Measurements from ENCODE around the gene KANSL3.
"Not testable (repeated sequence)": the region's sequence is repeated elsewhere in the genome, so short reads cannot be mapped to it uniquely, and the experiment has no call there.

KANSL3 gene

GRCh38 chr2:96638144-96639121, at the start of gene KANSL3:
TSS of gene KANSL3 (minus strand) at chr2:96638312. CDS start at chr2:96637135, 1,177 bp downstream.
- DNase-seq: peak; percentile 86

DNA sequence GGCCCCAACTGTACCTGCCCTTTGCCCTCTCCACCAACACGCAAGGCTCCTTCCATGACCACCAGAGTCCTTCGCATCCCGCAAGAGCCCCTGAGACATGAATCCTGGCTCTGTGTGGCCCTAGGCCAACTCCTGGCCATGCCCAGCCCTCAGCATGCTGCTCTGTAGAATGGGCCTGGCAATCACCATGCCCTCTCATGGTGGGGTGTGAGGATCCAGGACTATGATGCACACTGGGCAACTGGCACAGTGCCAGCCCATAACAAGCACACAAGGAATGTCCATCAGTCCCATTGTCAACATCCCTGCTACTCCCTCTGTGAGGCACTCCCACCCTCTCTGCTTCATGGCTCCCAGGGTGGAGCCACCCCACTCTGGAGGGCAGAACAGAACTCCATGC, 49.2 kb upstream of the KANSL3 start:
- no peak for DNase-seq

DNA sequence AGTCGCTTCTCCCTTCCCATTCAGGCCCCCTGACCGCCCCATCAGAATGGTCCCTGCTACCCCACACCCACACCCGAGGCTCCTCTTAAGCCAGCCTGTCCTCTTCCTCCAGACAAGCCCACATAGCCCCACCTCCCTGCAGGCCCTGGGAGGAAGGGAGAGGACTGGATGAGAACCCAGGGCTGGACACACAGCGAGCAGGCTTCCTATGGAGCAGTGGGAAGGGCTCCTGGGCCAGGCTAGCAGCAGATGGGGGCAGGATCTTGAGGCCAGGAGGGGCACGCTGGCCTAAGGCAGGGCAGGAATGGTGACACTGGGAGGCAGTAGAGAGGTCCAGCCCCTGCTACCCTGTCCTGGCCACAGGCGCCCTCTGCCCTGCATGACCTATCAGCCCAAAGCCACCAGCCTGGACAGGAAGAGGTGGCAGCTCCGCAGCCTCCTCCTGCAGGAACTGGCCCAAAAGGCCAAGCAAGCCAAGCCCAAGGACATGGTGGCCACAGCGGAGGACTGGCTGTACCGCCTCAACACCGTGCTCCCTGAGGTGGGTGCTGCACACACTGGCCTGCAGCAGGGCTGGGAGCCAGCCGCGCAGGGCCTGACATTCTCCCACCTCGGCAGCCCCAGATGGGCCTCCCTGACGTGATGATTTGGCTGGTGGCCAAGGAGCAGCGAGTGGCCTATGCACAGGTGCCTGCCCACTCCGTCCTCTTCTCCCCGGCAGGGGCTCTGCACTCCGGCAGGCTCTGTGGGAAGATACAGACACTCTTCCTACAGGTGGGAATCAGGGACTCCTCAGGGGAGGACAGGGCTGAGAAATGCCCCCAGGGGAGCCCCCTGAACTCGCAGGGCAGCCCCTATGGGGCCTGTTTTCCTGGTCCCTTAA, 47.7 kb upstream of the KANSL3 start:
- no peak for DNase-seq

- no peak for DNase-seq
Observed at GRCh38 chr2:96684883-96685576, 46.9 kb upstream of the KANSL3 start.

- no peak for DNase-seq
Observed at GRCh38 chr2:96683972-96684820, 46.1 kb upstream of the KANSL3 start.

DNA sequence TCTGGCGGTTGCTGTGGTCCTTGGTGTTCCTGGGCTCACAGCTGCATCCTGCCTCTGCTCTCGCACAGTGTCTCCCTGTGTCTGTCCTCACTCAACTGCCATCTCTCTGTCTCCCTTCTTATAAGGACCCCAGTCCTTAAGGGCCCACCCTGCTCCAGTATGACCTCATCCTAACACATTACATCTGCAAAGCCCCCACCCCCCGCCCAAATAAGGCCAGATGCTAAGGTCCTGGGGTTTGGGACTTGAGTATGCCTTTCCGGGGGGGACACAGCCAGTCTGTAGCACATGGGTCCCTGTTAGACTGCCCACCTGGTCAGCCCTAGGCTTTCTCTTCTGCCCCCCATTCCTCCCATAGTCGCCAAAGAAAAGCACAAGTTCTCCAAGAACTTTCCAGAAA, 45.2 kb upstream of the KANSL3 start:
- DNase-seq: no peak

GRCh38 chr2:96681540-96681939, 43.4 kb upstream of the KANSL3 start:
- DNase-seq: no peak

GRCh38 chr2:96680561-96681141, 42.5 kb upstream of the KANSL3 start:
- DNase-seq: no peak

- no peak for DNase-seq
Observed at GRCh38 chr2:96679848-96680247, 41.7 kb upstream of the KANSL3 start.

DNA sequence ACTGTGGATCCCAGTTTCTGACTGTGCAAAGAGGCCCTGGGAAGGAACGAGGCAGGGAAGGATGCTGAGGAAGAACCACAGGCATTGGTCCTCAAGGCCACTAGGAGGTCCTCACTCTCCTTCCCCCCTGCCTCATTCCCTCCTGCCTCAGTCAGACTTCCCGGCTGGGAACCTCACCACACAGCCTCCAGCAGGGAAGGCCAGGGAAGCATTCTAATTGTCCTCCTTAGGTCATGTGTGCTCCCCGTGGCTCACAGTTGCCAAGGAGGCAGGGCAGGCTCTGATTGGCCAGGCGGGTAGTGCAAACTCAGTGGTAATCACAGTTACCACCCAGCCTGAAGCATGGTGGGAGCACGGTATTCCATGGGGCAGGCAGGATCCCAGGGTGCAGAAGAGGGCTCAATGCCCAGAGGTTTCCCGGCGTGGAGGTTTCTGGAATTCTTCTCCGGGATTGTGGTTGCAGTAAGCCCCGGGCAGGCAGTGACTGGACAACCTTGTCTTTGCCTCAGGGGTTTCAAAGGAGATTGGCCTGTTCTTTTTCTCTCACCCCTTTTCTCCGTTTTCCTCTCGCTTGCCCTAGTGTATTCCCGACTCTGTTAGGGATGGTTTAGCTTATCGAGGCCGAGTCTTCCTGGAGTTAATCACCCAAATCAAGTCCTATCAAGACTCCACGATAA, 31.6 kb upstream of the KANSL3 start:
- DNase-seq: no peak

GRCh38 chr2:96668771-96669170, 30.7 kb upstream of the KANSL3 start:
- no peak for DNase-seq

- not testable (repeated sequence) for DNase-seq
Observed at GRCh38 chr2:96665717-96666116, 27.6 kb upstream of the KANSL3 start.

GRCh38 chr2:96665083-96665569, 27.0 kb upstream of the KANSL3 start:
- no peak for DNase-seq

DNA sequence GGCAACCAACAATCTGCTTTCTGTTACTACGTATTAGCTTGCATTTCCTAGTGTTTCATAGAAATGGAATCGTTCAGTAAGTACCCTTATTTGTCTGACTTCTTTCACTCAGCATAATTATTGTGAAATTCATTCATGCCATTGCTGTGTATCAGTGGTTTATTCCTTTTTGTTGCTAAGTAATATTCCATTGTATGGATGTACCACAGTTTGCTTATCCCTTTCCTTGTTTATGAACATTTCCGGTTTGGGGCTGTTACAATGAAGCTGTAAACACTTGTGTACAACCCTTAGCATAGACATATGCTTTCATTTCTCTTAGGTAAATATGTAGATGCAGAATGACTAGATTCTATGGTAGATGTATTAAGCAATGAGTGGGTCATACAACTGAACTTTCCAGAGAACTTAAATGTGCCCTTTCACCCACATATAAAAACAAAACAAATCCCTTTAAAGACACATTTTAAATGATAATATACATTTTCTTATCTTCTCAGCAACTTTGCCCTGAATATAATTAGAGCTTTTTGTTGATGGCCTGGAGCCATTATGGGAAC, 26.3 kb upstream of the KANSL3 start:
- no peak for DNase-seq

GRCh38 chr2:96663829-96664228, 25.7 kb upstream of the KANSL3 start:
- DNase-seq: no peak

DNA sequence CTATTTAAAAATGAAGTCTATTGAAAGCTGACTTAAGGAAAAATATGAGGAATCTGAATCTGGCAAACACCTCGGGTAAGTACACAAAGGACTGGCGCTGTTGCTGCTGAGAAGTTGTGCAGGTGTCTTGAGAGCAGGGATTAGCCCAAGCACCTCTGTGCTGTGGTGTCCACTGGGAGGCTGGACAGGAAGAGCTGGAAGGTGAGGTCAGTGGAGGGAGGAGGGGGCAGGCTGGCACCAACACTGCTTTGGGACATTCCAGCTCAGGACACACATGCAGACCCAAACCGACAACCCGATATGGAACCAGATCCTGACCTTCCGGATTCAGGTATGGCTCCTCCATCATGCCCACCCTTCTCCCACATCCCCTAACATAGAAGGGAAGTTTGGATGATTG, 25.1 kb upstream of the KANSL3 start:
- DNase-seq: no peak

GRCh38 chr2:96662360-96662759, 24.2 kb upstream of the KANSL3 start:
- DNase-seq: no peak

DNA sequence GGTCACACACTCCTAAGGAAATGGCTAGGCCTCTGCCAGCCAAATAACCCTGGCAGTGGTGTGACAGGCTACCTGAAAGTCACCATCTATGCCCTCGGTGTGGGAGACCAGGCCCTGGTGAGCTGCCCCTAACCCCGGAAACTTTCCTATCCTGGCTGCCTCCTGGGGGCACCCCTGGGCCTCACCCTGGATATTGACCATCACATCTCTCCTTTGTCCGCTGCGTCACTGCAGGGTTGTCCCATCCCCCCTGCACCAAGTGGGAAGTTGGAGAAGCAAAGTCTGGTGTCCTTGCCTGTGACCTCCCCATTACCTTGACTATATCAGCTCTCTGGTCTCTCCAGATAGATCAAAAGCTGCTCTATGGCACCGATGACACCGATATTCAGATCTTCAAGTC, 23.2 kb upstream of the KANSL3 start:
- no peak for DNase-seq

- DNase-seq: no peak
Observed at GRCh38 chr2:96656540-96656939, 18.4 kb upstream of the KANSL3 start.

- no peak for DNase-seq
Observed at GRCh38 chr2:96655526-96655925, 17.4 kb upstream of the KANSL3 start.

GRCh38 chr2:96654791-96655190, 16.7 kb upstream of the KANSL3 start:
- not testable (repeated sequence) for DNase-seq
